GM23248 (cell line): ENCODE data around the gene SPTBN5. TPM values are rescaled to one million over a fixed set of nuclear protein-coding genes. Genes with fewer than 3 reads are reported as not detected.

Experiments
- DNase-seq: peaks from one replicate; pipeline ENCODE4 v3.0.0-alpha.2; 2015
- H2AFZ ChIP-seq: fragments of 200-600 bp; sonication (generic); 2 replicates; pipeline ENCODE4 v1.6.1; 2016; ENCODE audit warnings: antibody characterized with exemption
- H3F3A ChIP-seq: fragments of 200-600 bp; sonication (generic); 2 replicates; pipeline ENCODE4 v1.6.1; 2016; ENCODE audit warnings: mild to moderate bottlenecking, antibody characterized with exemption, mixed run types; ENCODE audit not compliant: insufficient read depth
- H3K27ac ChIP-seq: fragments of 200-600 bp; sonication (generic); 2 replicates; pipeline ENCODE4 v1.5.1; 2016; ENCODE audit warnings: mild to moderate bottlenecking
- H3K27me3 ChIP-seq: fragments of 200-600 bp; sonication (generic); replicated peaks from 2 replicates; pipeline ENCODE4 v1.6.1; 2016; ENCODE audit warnings: mild to moderate bottlenecking; ENCODE audit not compliant: insufficient read depth
- H3K36me3 ChIP-seq: fragments of 200-600 bp; sonication (generic); 2 replicates; pipeline ENCODE4 v1.6.1; 2016; ENCODE audit warnings: low read depth, mild to moderate bottlenecking
- H3K4me1 ChIP-seq: fragments of 200-600 bp; sonication (generic); 2 replicates; pipeline ENCODE4 v1.6.1; 2016; ENCODE audit warnings: mild to moderate bottlenecking; ENCODE audit not compliant: insufficient read depth
- H3K4me2 ChIP-seq: fragments of 200-600 bp; sonication (generic); one replicate; pipeline ENCODE4 v1.6.1; 2016; ENCODE audit warnings: mild to moderate bottlenecking; ENCODE audit not compliant: unreplicated experiment
- H3K4me3 ChIP-seq: fragments of 200-600 bp; sonication (generic); 2 replicates; pipeline ENCODE4 v1.5.1; 2016; ENCODE audit warnings: mild to moderate bottlenecking
- H3K79me2 ChIP-seq: fragments of 200-600 bp; sonication (generic); 2 replicates; pipeline ENCODE4 v1.6.1; 2016; ENCODE audit warnings: mild to moderate bottlenecking; ENCODE audit not compliant: insufficient read depth
- H3K9ac ChIP-seq: fragments of 200-600 bp; sonication (generic); 2 replicates; pipeline ENCODE4 v1.6.1; 2016; ENCODE audit warnings: mild to moderate bottlenecking
- H3K9me2 ChIP-seq: fragments of 200-600 bp; sonication (generic); 2 replicates; pipeline ENCODE4 v1.6.1; 2016; ENCODE audit warnings: mixed run types, mild to moderate bottlenecking, moderate library complexity; ENCODE audit not compliant: insufficient read depth
- H3K9me3 ChIP-seq: fragments of 200-600 bp; sonication (generic); one replicate; pipeline ENCODE4 v1.6.1; 2017; ENCODE audit warnings: low read depth
- H4K20me1 ChIP-seq: fragments of 200-600 bp; sonication (generic); 2 replicates; pipeline ENCODE4 v1.6.0; 2016; ENCODE audit not compliant: insufficient read depth
- EZH2 ChIP-seq: fragments of 200-600 bp; sonication (generic); IDR thresholded peaks from 2 replicates; pipeline ENCODE4 v1.6.1; 2018; ENCODE audit warnings: antibody characterized with exemption, mild to moderate bottlenecking; ENCODE audit not compliant: insufficient read depth, poor library complexity, severe bottlenecking
- EZH2phosphoT487 ChIP-seq: fragments of 200-600 bp; sonication (generic); IDR thresholded peaks from 2 replicates; pipeline ENCODE4 v1.6.1; 2018; ENCODE audit warnings: antibody characterized with exemption, moderate library complexity, mild to moderate bottlenecking, low read depth; ENCODE audit not compliant: insufficient read depth
- WGBS, 2 experiments: methylation state at CpG; one replicate each; pipeline ENCODE4 v1.1.6; 2015 to 2017; ENCODE audit warnings: low lambda C conversion rate in 2 of 2, low coverage in 1 of 2; ENCODE audit errors: missing lambda C conversion rate in 2 of 2; 5-methylcytosine and 5-hydroxymethylcytosine counted together
- in situ Hi-C: fragments of 300-500 bp; cut with MboI; formaldehyde crosslinking; loops from 2 replicates; pipeline ENCODE4 v1.15.0; 2020
- polyA plus RNA-seq: library from polyadenylated mRNA; unstranded; fragments of >200 nt; fragmentation: Nextera tagmentation; extraction: Ambion mirVana; gene quantifications from 2 replicates; pipeline ENCODE4 v1.2.1, GENCODE V29; 2016
- total RNA-seq: library from RNA; depleted of rRNA; stranded (reverse); fragments of >200 nt; shearing (Covaris generic); gene quantifications from 2 replicates; pipeline ENCODE4 v1.2.3, GENCODE V29; 2014

Gene SPTBN5
- total and polyA plus RNA-seq, 2 experiments from 2014 or later = 0.03 to 0.11 TPM

GRCh38 chr15:41871175-41871905 lies 22.5 kb downstream of the SPTBN5 start:
- H3K4me3 ChIP-seq = no peak overlapping the region
- H2AFZ ChIP-seq = no peak overlapping the region
- H3K79me2 ChIP-seq = no peaks in the 10 kb centered on the region
- H4K20me1 ChIP-seq = no peaks in the 10 kb centered on the region
- no peaks in the 10 kb centered on the region for H3K27me3 ChIP-seq
- H3K9me3 ChIP-seq = no peaks in the 10 kb centered on the region
- in situ Hi-C loops = no loop called here
- H3K9ac ChIP-seq = no peak overlapping the region
- no peak overlapping the region for H3K4me2 ChIP-seq
- H3K9me2 ChIP-seq = no peaks in the 10 kb centered on the region
- no peaks in the 10 kb centered on the region for H3K4me1 ChIP-seq
- DNase-seq = no peak
- 84 to 85% methylated on average over 18 to 19 of the region's 19 CpGs for WGBS, 2 experiments
- no peaks in the 10 kb centered on the region for H3F3A ChIP-seq
- H3K36me3 ChIP-seq = no peaks in the 10 kb centered on the region
- no peak overlapping the region for H3K27ac ChIP-seq
- TF ChIP-seq EZH2 = no peak
- TF ChIP-seq EZH2phosphoT487 = no peak

DNA sequence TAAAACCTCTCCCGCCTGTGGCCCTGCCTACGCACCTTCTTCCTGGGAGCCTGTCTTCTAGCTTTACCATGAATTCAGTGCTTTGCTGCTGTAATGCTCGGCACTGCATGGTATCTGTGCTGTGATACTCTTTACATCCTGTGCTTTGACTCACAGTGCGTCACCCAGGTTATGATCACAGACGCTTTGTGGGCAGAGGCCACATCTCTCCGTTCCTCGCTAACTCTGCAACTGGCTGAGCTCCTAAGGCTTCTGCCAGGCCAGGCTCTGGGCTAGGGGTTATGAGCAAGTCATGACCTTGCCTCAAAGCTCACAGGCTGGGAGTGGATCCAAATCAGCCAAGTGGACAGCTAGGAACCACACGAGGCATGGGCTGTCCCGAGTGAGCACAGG lies 23.2 kb downstream of the SPTBN5 start:
- no peaks in the 10 kb centered on the region for H3F3A ChIP-seq
- DNase-seq = no peak
- H3K9ac ChIP-seq = no peak overlapping the region
- no peaks in the 10 kb centered on the region for H3K79me2 ChIP-seq
- H2AFZ ChIP-seq = no peak overlapping the region
- H3K4me1 ChIP-seq = no peaks in the 10 kb centered on the region
- in situ Hi-C loops = no loop called here
- H3K36me3 ChIP-seq = no peaks in the 10 kb centered on the region
- H4K20me1 ChIP-seq = no peaks in the 10 kb centered on the region
- H3K27me3 ChIP-seq = no peaks in the 10 kb centered on the region
- H3K27ac ChIP-seq = no peak overlapping the region
- no peaks in the 10 kb centered on the region for H3K9me3 ChIP-seq
- WGBS, 2 experiments = 81 to 84% methylated on average over 9 of the region's 9 CpGs
- TF ChIP-seq EZH2phosphoT487 = no peak
- TF ChIP-seq EZH2 = no peak
- no peak overlapping the region for H3K4me2 ChIP-seq
- no peak overlapping the region for H3K4me3 ChIP-seq
- H3K9me2 ChIP-seq = no peaks in the 10 kb centered on the region

- H3K4me1 ChIP-seq = no peaks in the 10 kb centered on the region
- H3K36me3 ChIP-seq = no peaks in the 10 kb centered on the region
- H3F3A ChIP-seq = no peaks in the 10 kb centered on the region
- DNase-seq = no peak
- H3K27ac ChIP-seq = no peak overlapping the region
- no peak overlapping the region for H3K9ac ChIP-seq
- H2AFZ ChIP-seq = no peak overlapping the region
- H3K4me3 ChIP-seq = no peak overlapping the region
- 83 to 84% methylated on average over 34 to 38 of the region's 42 CpGs for WGBS, 2 experiments
- TF ChIP-seq EZH2phosphoT487 (no peak), EZH2 (no peak)
- no peaks in the 10 kb centered on the region for H3K79me2 ChIP-seq
- H3K9me2 ChIP-seq = no peaks in the 10 kb centered on the region
- no peaks in the 10 kb centered on the region for H4K20me1 ChIP-seq
- H3K9me3 ChIP-seq = no peaks in the 10 kb centered on the region
- H3K4me2 ChIP-seq = no peak overlapping the region
- in situ Hi-C loops = no loop called here
- no peaks in the 10 kb centered on the region for H3K27me3 ChIP-seq
These were observed 23.8 kb downstream of the SPTBN5 start for GRCh38 chr15:41869770-41870688.

- no peaks in the 10 kb centered on the region for H4K20me1 ChIP-seq
- no peak overlapping the region for H3K27ac ChIP-seq
- H3K27me3 ChIP-seq = no peaks in the 10 kb centered on the region
- H3K4me1 ChIP-seq = no peaks in the 10 kb centered on the region
- no peaks in the 10 kb centered on the region for H3K79me2 ChIP-seq
- H3K9me2 ChIP-seq = no peaks in the 10 kb centered on the region
- no peaks in the 10 kb centered on the region for H3K9me3 ChIP-seq
- 87 to 89% methylated on average over 14 to 15 of the region's 15 CpGs for WGBS, 2 experiments
- no peak for DNase-seq
- no peak overlapping the region for H2AFZ ChIP-seq
- no peak for TF ChIP-seq EZH2phosphoT487
- no peak for TF ChIP-seq EZH2
- no peak overlapping the region for H3K9ac ChIP-seq
- H3K4me3 ChIP-seq = no peak overlapping the region
- H3F3A ChIP-seq = no peaks in the 10 kb centered on the region
- no peaks in the 10 kb centered on the region for H3K36me3 ChIP-seq
- in situ Hi-C loops = no loop called here
- H3K4me2 ChIP-seq = no peak overlapping the region
These were observed 25.5 kb downstream of the SPTBN5 start for GRCh38 chr15:41868321-41868720.
